ENCODE results near the gene FAM13B. TPM values are rescaled to one million over a fixed set of nuclear protein-coding genes. Genes with fewer than 3 reads are reported as not detected.

Gene FAM13B
- total and polyA plus RNA-seq, 10 of the 15 experiments (the other 5 are each of a cell fraction or from before 2014, with no cell fraction given): 3.6 to 30.0 (median 20.3) TPM

DNA sequence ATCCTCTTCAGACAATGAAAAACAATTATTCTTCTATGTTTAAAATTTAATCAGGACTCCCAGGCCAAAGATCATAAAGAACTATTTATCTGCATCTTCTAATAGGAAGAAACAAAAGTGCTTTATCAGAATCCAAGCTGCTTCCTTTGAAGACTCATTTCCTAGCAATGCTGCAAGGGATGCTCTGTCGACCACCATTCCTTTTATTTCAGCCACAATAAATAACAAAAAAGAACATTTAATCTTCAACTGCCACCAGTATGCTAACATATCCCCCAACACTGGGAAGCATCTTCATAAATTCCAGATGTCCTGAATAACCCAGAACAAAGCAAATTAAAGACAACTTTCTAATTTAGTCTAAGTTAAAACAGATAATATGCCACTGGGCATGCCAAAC lies 74.9 kb downstream of the FAM13B start (continued):
- no peak for TF ChIP-seq ETV6 (conservative IDR thresholded peaks at IDR 0.05 in 1 of 2, IDR thresholded peaks at IDR 0.05 in 1 of 2; ENCODE audit: borderline replicate concordance in 1 of 2, low read depth in 1 of 2)
- no peak for TF ChIP-seq RCOR1 (conservative IDR thresholded peaks at IDR 0.05; ENCODE audit: low read depth, low read length)
- no peak for TF ChIP-seq MEF2A (IDR thresholded peaks at IDR 0.05; ENCODE audit: insufficient read depth, low read depth, low read length)
- TF ChIP-seq CHD4 (IDR thresholded peaks at IDR 0.05): no peak
- TF ChIP-seq HCFC1 (IDR thresholded peaks at IDR 0.05; ENCODE audit: low read length): no peak

GRCh38 chr5:137954131-137954879 lies 78.6 kb downstream of the FAM13B start:
- no peak overlapping the region for H3K4me2 ChIP-seq (ENCODE audit: control insufficient read depth, insufficient read depth)
- SMC1A ChIA-PET (ENCODE audit: uncharacterized antibody, unreplicated experiment): interaction anchor here (0.8 to 1.8 kb wide), 12 partner anchors 9 to 198 kb away, joined by 3 to 8 read pairs (median 4); partner anchors contain the start of gene PKD2L2
- H4K20me1 ChIP-seq (ENCODE audit: control insufficient read depth, insufficient read depth): no peaks in the 10 kb centered on the region
- ATAC-seq (no peak), FAIRE-seq (no peak), DNase-seq (ENCODE audit: low read depth, low spot score) (no peak)
- no peak overlapping the region for H2AFZ ChIP-seq (ENCODE audit: control insufficient read depth, low read depth, low read length)
- H3K36me3 ChIP-seq (ENCODE audit: control insufficient read depth in 2 of 2, insufficient read depth in 2 of 2, low read length in 1 of 2): peaks cover 3 to 25% of the 10 kb centered on the region in 2 experiments
- no peaks in the 10 kb centered on the region for H3K27me3 ChIP-seq (replicated peaks in 1 of 2; ENCODE audit: control insufficient read depth in 2 of 2, insufficient read depth in 2 of 2, low read length in 1 of 2)
- H3K4me1 ChIP-seq (ENCODE audit: control insufficient read depth, insufficient read depth, low read length): no peaks in the 10 kb centered on the region
- TF ChIP-seq HDAC2 (IDR thresholded peaks at IDR 0.05) (no peak), SPI1 (IDR thresholded peaks at IDR 0.05; ENCODE audit: borderline replicate concordance, insufficient read depth, low read depth, low read length) (no peak), CHD2 (IDR thresholded peaks at IDR 0.05; ENCODE audit: borderline replicate concordance, low read depth, low read length) (no peak), ZBED1 (IDR thresholded peaks at IDR 0.05; ENCODE audit: borderline replicate concordance) (no peak), ASH2L (IDR thresholded peaks at IDR 0.05; ENCODE audit: borderline replicate concordance, low read depth) (no peak), POU2F2 (IDR thresholded peaks at IDR 0.05; ENCODE audit: borderline replicate concordance, low read depth, low read length) (no peak), NFIC (IDR thresholded peaks at IDR 0.05; ENCODE audit: low read depth, low read length) (no peak), TCF12 (IDR thresholded peaks at IDR 0.05; ENCODE audit: low read depth, low read length) (no peak), MXI1 (IDR thresholded peaks at IDR 0.05; ENCODE audit: low read depth, low read length) (no peak), SIN3A (IDR thresholded peaks at IDR 0.05; ENCODE audit: low read depth, low read length) (no peak), CREB1 (IDR thresholded peaks at IDR 0.05; ENCODE audit: low read depth) (no peak)
- TF ChIP-seq, protein P1, sequence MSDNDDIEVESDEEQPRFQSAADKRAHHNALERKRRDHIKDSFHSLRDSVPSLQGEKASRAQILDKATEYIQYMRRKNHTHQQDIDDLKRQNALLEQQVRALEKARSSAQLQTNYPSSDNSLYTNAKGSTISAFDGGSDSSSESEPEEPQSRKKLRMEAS (IDR thresholded peaks at IDR 0.05; ENCODE audit: low read depth, low read length): no peak
- TF ChIP-seq, protein P2, sequence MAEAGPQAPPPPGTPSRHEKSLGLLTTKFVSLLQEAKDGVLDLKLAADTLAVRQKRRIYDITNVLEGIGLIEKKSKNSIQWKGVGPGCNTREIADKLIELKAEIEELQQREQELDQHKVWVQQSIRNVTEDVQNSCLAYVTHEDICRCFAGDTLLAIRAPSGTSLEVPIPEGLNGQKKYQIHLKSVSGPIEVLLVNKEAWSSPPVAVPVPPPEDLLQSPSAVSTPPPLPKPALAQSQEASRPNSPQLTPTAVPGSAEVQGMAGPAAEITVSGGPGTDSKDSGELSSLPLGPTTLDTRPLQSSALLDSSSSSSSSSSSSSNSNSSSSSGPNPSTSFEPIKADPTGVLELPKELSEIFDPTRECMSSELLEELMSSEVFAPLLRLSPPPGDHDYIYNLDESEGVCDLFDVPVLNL (IDR thresholded peaks at IDR 0.05; ENCODE audit: low read depth, low read length): no peak
- RAD21 ChIA-PET (ENCODE audit: unreplicated experiment): interaction anchor here (1.1 to 2.1 kb wide), 2 partner anchors 73 to 176 kb away, joined by 3 to 7 read pairs; no protein-coding TSS in a partner anchor
- no peak overlapping the region for H3K27ac ChIP-seq (ENCODE audit: control insufficient read depth, insufficient read depth)
- POLR2A ChIA-PET: interaction anchor here (0.8 to 0.9 kb wide), 2 partner anchors 19 to 34 kb away, joined by 4 read pairs; no protein-coding TSS in a partner anchor
- no peak overlapping the region for H3K4me3 ChIP-seq
- in situ Hi-C loops (cut with MboI) (no loop called here), intact Hi-C loops (cut with micrococcal nuclease; ENCODE audit: unreplicated experiment) (no loop called here)
- H3K79me2 ChIP-seq (ENCODE audit: control insufficient read depth, insufficient read depth, low read length): no peaks in the 10 kb centered on the region
- no peaks in the 10 kb centered on the region for H3K9me3 ChIP-seq (replicated peaks; ENCODE audit: control insufficient read depth, insufficient read depth, low read length)
- CTCF ChIA-PET: interaction anchor here (0.7 to 3.1 kb wide), 6 partner anchors 9 to 467 kb away, joined by 3 to 16 read pairs (median 4); no protein-coding TSS in a partner anchor
- H3K9ac ChIP-seq (ENCODE audit: control insufficient read depth, insufficient read depth, low read length): no peak overlapping the region
- 88% methylated on average over 9 of the region's 9 CpGs for WGBS (ENCODE audit: insufficient coverage, insufficient replicate concordance, low lambda C conversion rate, missing lambda C conversion rate)
- BruUV-seq (replicated peaks): no TSS peak

Measured in GM12878 (cell line).